WTC11 (cell line): ENCODE results near the gene ACTRT3. TPM values are rescaled to one million over a fixed set of nuclear protein-coding genes. Genes with fewer than 3 reads are reported as not detected.

Experiments
- ATAC-seq: fragments of 200-7000 bp; cut with Tn5 transposase; 2 replicates; pipeline ENCODE4 v1.10.0; 2021; ENCODE audit warnings: mild to moderate bottlenecking, moderate library complexity
- CTCF ChIA-PET: fragments of 300-600 bp; sonication (Branson Sonifier 250); formaldehyde crosslinking; loops from one replicate; lab custom pipeline; 2021; ENCODE audit warnings: antibody characterized with exemption; lab: Charles Lee
- POLR2A ChIA-PET: fragments of 350-600 bp; sonication (Branson Sonifier 250); formaldehyde crosslinking; loops from one replicate; lab custom pipeline; 2021; ENCODE audit warnings: antibody characterized with exemption; lab: Charles Lee
- DNase-seq: peaks from one replicate; pipeline ENCODE4 v3.0.0; 2021; ENCODE audit warnings: low spot score
- H3K27ac Mint-ChIP-seq: 2 replicates; pipeline ENCODE4 v1.8.0; 2021; ENCODE audit warnings: mixed read lengths
- H3K27me3 Mint-ChIP-seq: 2 replicates; pipeline ENCODE4 v1.8.0; 2021; ENCODE audit warnings: low read depth, mild to moderate bottlenecking, moderate library complexity, mixed read lengths
- H3K36me3 Mint-ChIP-seq: 2 replicates; pipeline ENCODE4 v1.8.0; 2021; ENCODE audit warnings: mixed read lengths
- H3K4me1 Mint-ChIP-seq: 2 replicates; pipeline ENCODE4 v1.8.0; 2022; ENCODE audit warnings: mixed read lengths
- H3K4me3 Mint-ChIP-seq: 2 replicates; pipeline ENCODE4 v1.8.0; 2021; ENCODE audit warnings: mild to moderate bottlenecking, moderate library complexity, mixed read lengths
- H3K9me3 Mint-ChIP-seq: 2 replicates; pipeline ENCODE4 v1.8.0; 2021; ENCODE audit warnings: mixed read lengths
- AFF4 ChIP-seq: sonication (generic); formaldehyde crosslinking; IDR thresholded peaks from 2 replicates; pipeline ENCODE4 v1.8.1; 2023; ENCODE audit warnings: mild to moderate bottlenecking, missing genetic modification reagents, borderline replicate concordance
- AR ChIP-seq: fragments of 250-450 bp; sonication (Bioruptor Pico); IDR thresholded peaks from 2 replicates; pipeline ENCODE4 v1.9.0; 2021; ENCODE audit warnings: mild to moderate bottlenecking
- E2F1 ChIP-seq: sonication (generic); formaldehyde crosslinking; IDR thresholded peaks from 2 replicates; pipeline ENCODE4 v1.8.0; 2022; ENCODE audit warnings: mild to moderate bottlenecking, missing genetic modification reagents
- ELF4 ChIP-seq: sonication (generic); formaldehyde crosslinking; IDR thresholded peaks from 2 replicates; pipeline ENCODE4 v1.8.1; 2022; ENCODE audit warnings: low read depth, mild to moderate bottlenecking, moderate library complexity, missing genetic modification reagents
- FOXK1 ChIP-seq: sonication (generic); formaldehyde crosslinking; IDR thresholded peaks from 2 replicates; pipeline ENCODE4 v1.8.0; 2022; ENCODE audit warnings: mild to moderate bottlenecking, moderate library complexity, missing genetic modification reagents
- FOXP1 ChIP-seq: sonication (generic); formaldehyde crosslinking; IDR thresholded peaks from 2 replicates; pipeline ENCODE4 v1.8.0; 2022; ENCODE audit warnings: missing genetic modification reagents, mild to moderate bottlenecking, moderate library complexity, borderline replicate concordance
- GRHL2 ChIP-seq: fragments of 250-450 bp; sonication (Bioruptor Pico); IDR thresholded peaks from 2 replicates; pipeline ENCODE4 v1.8.0; 2022; ENCODE audit warnings: mild to moderate bottlenecking, moderate library complexity; ENCODE audit not compliant: insufficient replicate concordance, severe bottlenecking
- HMGA2 ChIP-seq: fragments of 250-450 bp; sonication (Bioruptor Pico); IDR thresholded peaks from 2 replicates; pipeline ENCODE4 v1.4.0; 2021; ENCODE audit warnings: mild to moderate bottlenecking, moderate library complexity
- JAZF1 ChIP-seq: fragments of 250-450 bp; sonication (Bioruptor Pico); IDR thresholded peaks from 2 replicates; pipeline ENCODE4 v1.9.0; 2021; ENCODE audit warnings: moderate library complexity, mild to moderate bottlenecking, inconsistent platforms
- JUN ChIP-seq: sonication (generic); formaldehyde crosslinking; IDR thresholded peaks from 2 replicates; pipeline ENCODE4 v1.8.0; 2023; ENCODE audit warnings: mild to moderate bottlenecking, missing genetic modification reagents
- NFATC4 ChIP-seq: fragments of 250-450 bp; sonication (Bioruptor Pico); IDR thresholded peaks from 2 replicates; pipeline ENCODE4 v1.9.0; 2021; ENCODE audit warnings: mild to moderate bottlenecking
- NFYB ChIP-seq: sonication (generic); formaldehyde crosslinking; conservative IDR thresholded peaks from 2 replicates; pipeline ENCODE4 v1.8.0; 2022; ENCODE audit warnings: low read depth, missing genetic modification reagents
- RELA ChIP-seq: sonication (generic); formaldehyde crosslinking; IDR thresholded peaks from 2 replicates; pipeline ENCODE4 v1.8.1; 2022; ENCODE audit warnings: missing genetic modification reagents, mild to moderate bottlenecking, borderline replicate concordance
- TCF7 ChIP-seq: sonication (generic); formaldehyde crosslinking; IDR thresholded peaks from 2 replicates; pipeline ENCODE4 v1.8.0; 2022; ENCODE audit warnings: mild to moderate bottlenecking, low read depth, missing genetic modification reagents, moderate library complexity
- TEAD1 ChIP-seq: sonication (generic); formaldehyde crosslinking; IDR thresholded peaks from 2 replicates; pipeline ENCODE4 v1.8.0; 2022; ENCODE audit warnings: mild to moderate bottlenecking, missing genetic modification reagents
- USF1 ChIP-seq: sonication (generic); formaldehyde crosslinking; IDR thresholded peaks from 2 replicates; pipeline ENCODE4 v1.8.0; 2022; ENCODE audit warnings: mild to moderate bottlenecking, missing genetic modification reagents
- ZMAT4 ChIP-seq: fragments of 250-450 bp; sonication (Bioruptor Pico); IDR thresholded peaks from 2 replicates; pipeline ENCODE4 v1.9.0; 2021; ENCODE audit warnings: mild to moderate bottlenecking
- ZNF281 ChIP-seq: sonication (generic); formaldehyde crosslinking; IDR thresholded peaks from 2 replicates; pipeline ENCODE4 v1.8.0; 2023; ENCODE audit warnings: mild to moderate bottlenecking, missing genetic modification reagents
- ZNF512 ChIP-seq: sonication (generic); formaldehyde crosslinking; IDR thresholded peaks from 2 replicates; pipeline ENCODE4 v1.8.1; 2022; ENCODE audit warnings: missing genetic modification reagents, borderline replicate concordance
- ZNF671 ChIP-seq: fragments of 250-450 bp; sonication (Bioruptor Pico); IDR thresholded peaks from 2 replicates; pipeline ENCODE4 v1.8.0; 2021; ENCODE audit warnings: mild to moderate bottlenecking
- total RNA-seq: library from RNA; stranded (reverse); gene quantifications from 3 replicates; pipeline ENCODE4 v1.2.3, GENCODE V29; 2021

ACTRT3 gene
- total RNA-seq, 1 experiment from 2014 or later: 2.3 TPM

- TF ChIP-seq AFF4 (CRISPR knock-in tag) (no peak), ELF4 (CRISPR knock-in tag) (no peak), USF1 (CRISPR knock-in tag) (peak; percentile 86), TCF7 (CRISPR knock-in tag) (no peak), AR (no peak), ZNF671 (CRISPR knock-in tag) (no peak), NFATC4 (CRISPR knock-in tag) (no peak), FOXP1 (CRISPR knock-in tag) (no peak), TEAD1 (CRISPR knock-in tag) (peak; percentile 60; the same call in 1 of the 2 replicates), E2F1 (CRISPR knock-in tag) (no peak), JUN (CRISPR knock-in tag) (no peak)
These were observed 44.6 kb upstream of the ACTRT3 start (continued) for GRCh38 chr3:169813757-169814517.

- H3K36me3 Mint-ChIP-seq: peaks cover 11% of the 10 kb centered on the region
- peak overlapping the region; percentile 75 for H3K4me3 Mint-ChIP-seq
- peaks cover 34% of the 10 kb centered on the region for H3K4me1 Mint-ChIP-seq
- H3K27me3 Mint-ChIP-seq: peaks cover 48% of the 10 kb centered on the region
- ChIA-PET POLR2A (interaction anchor here (1.3 kb wide), 1 partner anchor 42 kb away, joined by 3 read pairs; no protein-coding TSS in a partner anchor), CTCF (interaction anchor here (0.9 to 1.3 kb wide), 5 partner anchors 29 to 251 kb away, joined by 3 read pairs; no protein-coding TSS in a partner anchor)
- DNase-seq (no peak), ATAC-seq (no peak)
- H3K9me3 Mint-ChIP-seq: peaks cover 16% of the 10 kb centered on the region
- peak overlapping the region; percentile 6; the same call in 1 of the 2 replicates for H3K27ac Mint-ChIP-seq
- TF ChIP-seq HMGA2 (CRISPR knock-in tag) (no peak), FOXK1 (CRISPR knock-in tag) (no peak), RELA (CRISPR knock-in tag) (no peak), JAZF1 (no peak), ZNF512 (no peak), NFYB (CRISPR knock-in tag) (no peak), GRHL2 (no peak), ZNF281 (no peak), TEAD1 (CRISPR knock-in tag) (no peak), ZMAT4 (no peak), JUN (CRISPR knock-in tag) (no peak)
These were observed 43.9 kb upstream of the ACTRT3 start for GRCh38 chr3:169813278-169813677.
